K562 (cell line): ENCODE results near the gene MAN1B1. TPM values are rescaled to one million over a fixed set of nuclear protein-coding genes. Genes with fewer than 3 reads are reported as not detected.

Source experiments
- EZH2 ChIP-seq: IDR thresholded peaks from 2 replicates; pipeline ENCODE4 v1.6.1; 2012; ENCODE audit warnings: low read depth, mild to moderate bottlenecking, inconsistent platforms, low read length, borderline replicate concordance
- HDAC1 ChIP-seq, 2 experiments: fragments of 450-650 bp; IDR thresholded peaks; 2 replicates each; pipeline ENCODE4 v1.6.1; 2016 to 2017; ENCODE audit warnings: inconsistent platforms in 1 of 2, mild to moderate bottlenecking in 1 of 2, moderate library complexity in 1 of 2
- ZNF695 ChIP-seq: fragments of 450-650 bp; formaldehyde crosslinking; IDR thresholded peaks from 2 replicates; pipeline ENCODE4 v1.4.0; 2020; ENCODE audit warnings: mild to moderate bottlenecking, moderate library complexity
- polyA plus RNA-seq, 8 experiments: library from polyadenylated mRNA; depleted of rRNA in 4 of 8; stranded (reverse) in 5 of 8; unstranded in 3 of 8; fragments of >200 nt; fragmentation: Nextera tagmentation in 2 of 8; fragmentation: Illumina TruSeq in 1 of 8; extraction: Ambion mirVana in 2 of 8; extraction: Trizol in 1 of 8; gene quantifications; 2 replicates each; pipeline versions ENCODE4 v1.2.1 to v1.2.3, GENCODE V29; 2011 to 2014; ENCODE audit warnings: inconsistent platforms in 1 of 8, missing spikeins in 1 of 8
- total RNA-seq, 7 experiments: library from RNA; depleted of rRNA in 6 of 7; stranded (reverse); fragments of >200 nt in 6 of 7; fragmentation: Illumina TruSeq in 2 of 7; extraction: Trizol in 2 of 7; gene quantifications; 2 replicates each; pipeline versions ENCODE4 v1.2.1 to v1.2.3, GENCODE V29; 2011 to 2021; ENCODE audit warnings: low replicate concordance in 1 of 7
- TF ChIP-seq, protein P1 (sequence below), 2 experiments: fragments of 450-650 bp in 1 of 2; sonication (generic) in 1 of 2; formaldehyde crosslinking in 1 of 2; IDR thresholded peaks; 2 replicates each; pipeline versions ENCODE4 v1.7.1 to v1.9.0; 2016 to 2022; ENCODE audit warnings: inconsistent platforms in 1 of 2, mild to moderate bottlenecking in 1 of 2, missing genetic modification reagents in 1 of 2
- TF ChIP-seq, protein P2 (sequence below): fragments of 450-650 bp; IDR thresholded peaks from 2 replicates; pipeline ENCODE4 v1.6.1; 2016; ENCODE audit warnings: mild to moderate bottlenecking, moderate library complexity

MAN1B1 gene
- total and polyA plus RNA-seq, 9 of the 15 experiments (the other 6 are each of a cell fraction or from before 2014, with no cell fraction given), result 0.55 to 36.6 (median 27.3) TPM

DNA sequence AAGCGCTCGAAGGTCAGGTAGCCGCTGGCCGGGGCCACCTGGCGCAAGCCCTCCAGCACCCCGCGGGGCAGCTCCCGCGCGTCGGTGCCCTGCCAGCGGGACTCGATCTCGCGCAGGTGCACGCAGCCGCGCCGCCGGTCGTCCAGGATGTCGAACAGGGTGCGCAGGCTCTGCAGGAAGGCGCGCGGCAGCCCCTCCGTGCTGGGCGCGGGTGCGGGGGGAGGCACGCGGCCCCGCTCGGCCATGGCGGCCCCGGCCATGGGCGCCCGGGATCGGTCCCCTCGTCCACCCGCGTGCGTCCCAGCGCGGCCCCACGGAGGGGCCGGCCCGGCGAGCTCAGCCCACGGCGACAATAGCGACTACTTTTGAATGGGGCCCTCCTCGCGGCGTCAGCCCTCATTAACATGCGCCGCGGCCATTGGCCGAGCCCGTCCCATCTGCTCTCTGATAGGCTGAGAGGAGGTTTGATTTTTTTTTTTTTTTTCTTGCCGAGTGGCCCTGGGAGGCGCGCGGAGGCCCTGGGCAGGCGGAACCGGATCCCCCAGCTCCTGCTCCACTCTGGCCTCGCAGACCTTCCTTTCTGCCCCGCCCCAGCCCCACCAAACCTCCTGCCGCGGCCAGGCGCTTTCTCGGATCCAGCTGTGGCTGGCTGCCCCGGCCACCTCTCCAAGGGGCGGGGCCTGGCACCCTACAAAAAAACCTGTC, 16.4 kb upstream of the MAN1B1 start, which contains the start of gene SAPCD2 (continued):
- TF ChIP-seq, protein P1, sequence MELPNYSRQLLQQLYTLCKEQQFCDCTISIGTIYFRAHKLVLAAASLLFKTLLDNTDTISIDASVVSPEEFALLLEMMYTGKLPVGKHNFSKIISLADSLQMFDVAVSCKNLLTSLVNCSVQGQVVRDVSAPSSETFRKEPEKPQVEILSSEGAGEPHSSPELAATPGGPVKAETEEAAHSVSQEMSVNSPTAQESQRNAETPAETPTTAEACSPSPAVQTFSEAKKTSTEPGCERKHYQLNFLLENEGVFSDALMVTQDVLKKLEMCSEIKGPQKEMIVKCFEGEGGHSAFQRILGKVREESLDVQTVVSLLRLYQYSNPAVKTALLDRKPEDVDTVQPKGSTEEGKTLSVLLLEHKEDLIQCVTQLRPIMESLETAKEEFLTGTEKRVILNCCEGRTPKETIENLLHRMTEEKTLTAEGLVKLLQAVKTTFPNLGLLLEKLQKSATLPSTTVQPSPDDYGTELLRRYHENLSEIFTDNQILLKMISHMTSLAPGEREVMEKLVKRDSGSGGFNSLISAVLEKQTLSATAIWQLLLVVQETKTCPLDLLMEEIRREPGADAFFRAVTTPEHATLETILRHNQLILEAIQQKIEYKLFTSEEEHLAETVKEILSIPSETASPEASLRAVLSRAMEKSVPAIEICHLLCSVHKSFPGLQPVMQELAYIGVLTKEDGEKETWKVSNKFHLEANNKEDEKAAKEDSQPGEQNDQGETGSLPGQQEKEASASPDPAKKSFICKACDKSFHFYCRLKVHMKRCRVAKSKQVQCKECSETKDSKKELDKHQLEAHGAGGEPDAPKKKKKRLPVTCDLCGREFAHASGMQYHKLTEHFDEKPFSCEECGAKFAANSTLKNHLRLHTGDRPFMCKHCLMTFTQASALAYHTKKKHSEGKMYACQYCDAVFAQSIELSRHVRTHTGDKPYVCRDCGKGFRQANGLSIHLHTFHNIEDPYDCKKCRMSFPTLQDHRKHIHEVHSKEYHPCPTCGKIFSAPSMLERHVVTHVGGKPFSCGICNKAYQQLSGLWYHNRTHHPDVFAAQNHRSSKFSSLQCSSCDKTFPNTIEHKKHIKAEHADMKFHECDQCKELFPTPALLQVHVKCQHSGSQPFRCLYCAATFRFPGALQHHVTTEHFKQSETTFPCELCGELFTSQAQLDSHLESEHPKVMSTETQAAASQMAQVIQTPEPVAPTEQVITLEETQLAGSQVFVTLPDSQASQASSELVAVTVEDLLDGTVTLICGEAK (IDR thresholded peaks at IDR 0.05), result peak; percentile 35; the same call in 1 of the 2 replicates
- TF ChIP-seq, protein P1 (CRISPR knock-in tag; IDR thresholded peaks at IDR 0.05), result no peak
- TF ChIP-seq HDAC1 (IDR thresholded peaks at IDR 0.05) (peak in 1 of 2 experiments; percentile 65; a peak in 2 of 4 replicates), ZNF695 (no peak), EZH2 (no peak)
- TF ChIP-seq, protein P2, sequence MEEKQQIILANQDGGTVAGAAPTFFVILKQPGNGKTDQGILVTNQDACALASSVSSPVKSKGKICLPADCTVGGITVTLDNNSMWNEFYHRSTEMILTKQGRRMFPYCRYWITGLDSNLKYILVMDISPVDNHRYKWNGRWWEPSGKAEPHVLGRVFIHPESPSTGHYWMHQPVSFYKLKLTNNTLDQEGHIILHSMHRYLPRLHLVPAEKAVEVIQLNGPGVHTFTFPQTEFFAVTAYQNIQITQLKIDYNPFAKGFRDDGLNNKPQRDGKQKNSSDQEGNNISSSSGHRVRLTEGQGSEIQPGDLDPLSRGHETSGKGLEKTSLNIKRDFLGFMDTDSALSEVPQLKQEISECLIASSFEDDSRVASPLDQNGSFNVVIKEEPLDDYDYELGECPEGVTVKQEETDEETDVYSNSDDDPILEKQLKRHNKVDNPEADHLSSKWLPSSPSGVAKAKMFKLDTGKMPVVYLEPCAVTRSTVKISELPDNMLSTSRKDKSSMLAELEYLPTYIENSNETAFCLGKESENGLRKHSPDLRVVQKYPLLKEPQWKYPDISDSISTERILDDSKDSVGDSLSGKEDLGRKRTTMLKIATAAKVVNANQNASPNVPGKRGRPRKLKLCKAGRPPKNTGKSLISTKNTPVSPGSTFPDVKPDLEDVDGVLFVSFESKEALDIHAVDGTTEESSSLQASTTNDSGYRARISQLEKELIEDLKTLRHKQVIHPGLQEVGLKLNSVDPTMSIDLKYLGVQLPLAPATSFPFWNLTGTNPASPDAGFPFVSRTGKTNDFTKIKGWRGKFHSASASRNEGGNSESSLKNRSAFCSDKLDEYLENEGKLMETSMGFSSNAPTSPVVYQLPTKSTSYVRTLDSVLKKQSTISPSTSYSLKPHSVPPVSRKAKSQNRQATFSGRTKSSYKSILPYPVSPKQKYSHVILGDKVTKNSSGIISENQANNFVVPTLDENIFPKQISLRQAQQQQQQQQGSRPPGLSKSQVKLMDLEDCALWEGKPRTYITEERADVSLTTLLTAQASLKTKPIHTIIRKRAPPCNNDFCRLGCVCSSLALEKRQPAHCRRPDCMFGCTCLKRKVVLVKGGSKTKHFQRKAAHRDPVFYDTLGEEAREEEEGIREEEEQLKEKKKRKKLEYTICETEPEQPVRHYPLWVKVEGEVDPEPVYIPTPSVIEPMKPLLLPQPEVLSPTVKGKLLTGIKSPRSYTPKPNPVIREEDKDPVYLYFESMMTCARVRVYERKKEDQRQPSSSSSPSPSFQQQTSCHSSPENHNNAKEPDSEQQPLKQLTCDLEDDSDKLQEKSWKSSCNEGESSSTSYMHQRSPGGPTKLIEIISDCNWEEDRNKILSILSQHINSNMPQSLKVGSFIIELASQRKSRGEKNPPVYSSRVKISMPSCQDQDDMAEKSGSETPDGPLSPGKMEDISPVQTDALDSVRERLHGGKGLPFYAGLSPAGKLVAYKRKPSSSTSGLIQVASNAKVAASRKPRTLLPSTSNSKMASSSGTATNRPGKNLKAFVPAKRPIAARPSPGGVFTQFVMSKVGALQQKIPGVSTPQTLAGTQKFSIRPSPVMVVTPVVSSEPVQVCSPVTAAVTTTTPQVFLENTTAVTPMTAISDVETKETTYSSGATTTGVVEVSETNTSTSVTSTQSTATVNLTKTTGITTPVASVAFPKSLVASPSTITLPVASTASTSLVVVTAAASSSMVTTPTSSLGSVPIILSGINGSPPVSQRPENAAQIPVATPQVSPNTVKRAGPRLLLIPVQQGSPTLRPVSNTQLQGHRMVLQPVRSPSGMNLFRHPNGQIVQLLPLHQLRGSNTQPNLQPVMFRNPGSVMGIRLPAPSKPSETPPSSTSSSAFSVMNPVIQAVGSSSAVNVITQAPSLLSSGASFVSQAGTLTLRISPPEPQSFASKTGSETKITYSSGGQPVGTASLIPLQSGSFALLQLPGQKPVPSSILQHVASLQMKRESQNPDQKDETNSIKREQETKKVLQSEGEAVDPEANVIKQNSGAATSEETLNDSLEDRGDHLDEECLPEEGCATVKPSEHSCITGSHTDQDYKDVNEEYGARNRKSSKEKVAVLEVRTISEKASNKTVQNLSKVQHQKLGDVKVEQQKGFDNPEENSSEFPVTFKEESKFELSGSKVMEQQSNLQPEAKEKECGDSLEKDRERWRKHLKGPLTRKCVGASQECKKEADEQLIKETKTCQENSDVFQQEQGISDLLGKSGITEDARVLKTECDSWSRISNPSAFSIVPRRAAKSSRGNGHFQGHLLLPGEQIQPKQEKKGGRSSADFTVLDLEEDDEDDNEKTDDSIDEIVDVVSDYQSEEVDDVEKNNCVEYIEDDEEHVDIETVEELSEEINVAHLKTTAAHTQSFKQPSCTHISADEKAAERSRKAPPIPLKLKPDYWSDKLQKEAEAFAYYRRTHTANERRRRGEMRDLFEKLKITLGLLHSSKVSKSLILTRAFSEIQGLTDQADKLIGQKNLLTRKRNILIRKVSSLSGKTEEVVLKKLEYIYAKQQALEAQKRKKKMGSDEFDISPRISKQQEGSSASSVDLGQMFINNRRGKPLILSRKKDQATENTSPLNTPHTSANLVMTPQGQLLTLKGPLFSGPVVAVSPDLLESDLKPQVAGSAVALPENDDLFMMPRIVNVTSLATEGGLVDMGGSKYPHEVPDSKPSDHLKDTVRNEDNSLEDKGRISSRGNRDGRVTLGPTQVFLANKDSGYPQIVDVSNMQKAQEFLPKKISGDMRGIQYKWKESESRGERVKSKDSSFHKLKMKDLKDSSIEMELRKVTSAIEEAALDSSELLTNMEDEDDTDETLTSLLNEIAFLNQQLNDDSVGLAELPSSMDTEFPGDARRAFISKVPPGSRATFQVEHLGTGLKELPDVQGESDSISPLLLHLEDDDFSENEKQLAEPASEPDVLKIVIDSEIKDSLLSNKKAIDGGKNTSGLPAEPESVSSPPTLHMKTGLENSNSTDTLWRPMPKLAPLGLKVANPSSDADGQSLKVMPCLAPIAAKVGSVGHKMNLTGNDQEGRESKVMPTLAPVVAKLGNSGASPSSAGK, result peak; percentile 73
